Measurements from ENCODE around the gene PHLDA2.

Gene PHLDA2

DNA sequence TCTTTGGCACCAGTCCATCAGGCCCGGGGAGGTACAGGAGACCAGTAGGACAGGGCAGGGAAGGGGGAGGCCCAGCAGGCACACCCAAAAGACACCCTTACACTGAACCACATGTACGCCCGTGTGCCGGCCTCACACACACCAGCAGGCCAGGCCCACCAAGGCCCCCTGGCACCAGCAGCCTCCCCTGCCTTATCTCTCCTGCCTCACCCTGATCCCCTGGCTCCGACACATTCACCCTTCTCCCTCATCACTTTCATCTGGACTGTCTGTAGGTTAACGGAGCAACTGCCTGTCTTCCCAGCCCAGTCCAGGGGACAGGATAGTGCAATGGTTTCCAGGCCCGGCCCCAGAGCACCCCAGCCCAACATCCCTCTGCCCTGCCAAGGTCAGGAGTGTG is 48.6 kb downstream of the PHLDA2 start:
- FAIRE-seq, result no peak
- DNase-seq (ENCODE audit: insufficient read length, low spot score), result no peak
- TF ChIP-seq SPI1 (IDR thresholded peaks at IDR 0.05; ENCODE audit: low read depth, low read length) (no peak), POLR2AphosphoS5 (IDR thresholded peaks at IDR 0.05; ENCODE audit: low read depth, low read length) (no peak)

DNA sequence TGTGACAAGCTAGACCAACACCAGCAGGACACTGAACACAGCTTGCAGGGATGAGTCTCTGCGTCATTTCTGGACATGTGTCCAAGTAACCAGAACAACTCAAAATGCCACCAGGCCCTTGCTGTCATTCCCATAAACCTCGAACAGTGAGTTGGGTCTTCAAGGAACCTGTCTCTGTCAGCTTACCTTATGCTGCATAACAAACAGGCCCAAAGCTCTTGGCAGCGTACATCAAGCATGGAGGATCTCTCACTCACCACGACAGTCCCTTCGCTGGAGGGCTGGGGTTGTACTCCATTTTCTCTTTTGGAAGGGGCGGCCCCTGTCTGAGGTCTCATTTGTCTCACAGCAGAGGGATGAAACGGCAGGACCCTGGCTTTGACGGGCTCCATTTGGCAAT is 50.4 kb downstream of the PHLDA2 start:
- FAIRE-seq (no peak), DNase-seq (ENCODE audit: insufficient read length, low spot score) (no peak)
- TF ChIP-seq TAF1 (IDR thresholded peaks at IDR 0.05; ENCODE audit: low read depth, low read length), result no peak
- TF ChIP-seq PAX5 (IDR thresholded peaks at IDR 0.05; ENCODE audit: insufficient read depth, low read length, severe bottlenecking), result no peak
- TF ChIP-seq POLR2AphosphoS5 (IDR thresholded peaks at IDR 0.05; ENCODE audit: low read depth, low read length), result no peak
- no peak for TF ChIP-seq POU2F2 (IDR thresholded peaks at IDR 0.05; ENCODE audit: low read depth, low read length)
- no peak for TF ChIP-seq POLR2A (IDR thresholded peaks at IDR 0.05; ENCODE audit: low read depth, low read length)
- TF ChIP-seq SPI1 (IDR thresholded peaks at IDR 0.05; ENCODE audit: low read depth, low read length), result no peak

Measured in GM12891 (cell line).